Stomach (tissue), 8 donors: ENCODE data around the gene CTBS. TPM values are rescaled to one million over a fixed set of nuclear protein-coding genes. Genes with fewer than 3 reads are reported as not detected.

Source experiments
- polyA plus RNA-seq, 3 donors: library from polyadenylated mRNA; stranded (reverse); fragments of 200-250 nt; gene quantifications; one replicate each; pipeline ENCODE4 v1.2.3, GENCODE V29; 2013
- total RNA-seq, 5 donors: library from RNA; depleted of rRNA; stranded (reverse); fragments of >200 nt; gene quantifications; one replicate each; pipeline versions ENCODE4 v1.1.0 to v1.2.3, GENCODE V29; 2014 to 2016
- donor health status: healthy with polysubstance abuse.
- donor health status: Bipolar disorder and iron deficiency.
- donor health status: healthy.

CTBS gene
- total and polyA plus RNA-seq, 8 donors = 4.0 to 19.5 (median 7.8) TPM

Other genes with a start within 250 kb of the CTBS start
- not detected for gene DNASE2B, start 176.0 kb downstream of the CTBS start, total RNA-seq
- gene DNASE2B, start 176.0 kb downstream of the CTBS start, polyA plus RNA-seq = under 1 TPM; 0.20 to 0.92 (median 0.25) TPM
- gene RPF1, start 95.2 kb downstream of the CTBS start, total RNA-seq = 10 to 100 TPM in 4 of 5 donors, 1 to 10 TPM in 1; 7.6 to 40.8 (median 21.9) TPM
- 10 to 100 TPM; 22.4 to 34.7 (median 29.3) TPM for gene RPF1, start 95.2 kb downstream of the CTBS start, polyA plus RNA-seq
- 1 to 10 TPM in 2 of 5 donors, not detected in 3; 1.3 to 1.8 TPM for gene SPATA1, start 68.1 kb downstream of the CTBS start, total RNA-seq
- gene SPATA1, start 68.1 kb downstream of the CTBS start, polyA plus RNA-seq = 1 to 10 TPM in 1 of 3 donors, not detected in 2; 1.5 TPM
- gene GNG5, start 67.9 kb downstream of the CTBS start, total RNA-seq = 100 to 1,000 TPM in 3 of 5 donors, 10 to 100 TPM in 2; 20.6 to 197 (median 131) TPM
- 100 to 1,000 TPM; 158 to 185 (median 180) TPM for gene GNG5, start 67.9 kb downstream of the CTBS start, polyA plus RNA-seq
- gene SSX2IP, start 116.0 kb upstream of the CTBS start, total RNA-seq = 10 to 100 TPM in 4 of 5 donors, 1 to 10 TPM in 1; 4.9 to 24.5 (median 17.4) TPM
- 1 to 10 TPM; 2.6 to 4.4 (median 3.4) TPM for gene SSX2IP, start 116.0 kb upstream of the CTBS start, polyA plus RNA-seq